NCI-H2227 (cell line): ENCODE measurements around the gene DEFB118.
"Not testable (repeated sequence)": the region's sequence is repeated elsewhere in the genome, so short reads cannot be mapped to it uniquely, and the experiment has no call there.

Experiments
- DNase-seq: peaks from one replicate; lab custom pipeline; 2025; ENCODE audit not compliant: unreplicated experiment; lab: John Stamatoyannopoulos, UW

DEFB118 gene

GRCh38 chr20:31368301-31368700, at the start of gene DEFB118:
Gene DEFB118, plus strand, starts transcription at chr20:31368601. Its CDS starts 50 bp downstream, at chr20:31368651.
- DNase-seq, result no peak

- no peak for DNase-seq
Observed at GRCh38 chr20:31322504-31322903, 45.9 kb upstream of the DEFB118 start.

- DNase-seq, result no peak
Observed at GRCh38 chr20:31330893-31331292, 37.5 kb upstream of the DEFB118 start.

GRCh38 chr20:31341470-31341869, 26.9 kb upstream of the DEFB118 start:
- DNase-seq, result no peak

GRCh38 chr20:31355981-31356380, 12.4 kb upstream of the DEFB118 start:
- no peak for DNase-seq

- no peak for DNase-seq
Observed at GRCh38 chr20:31363295-31363694, 5.1 kb upstream of the DEFB118 start.

- not testable (repeated sequence) for DNase-seq
Observed at GRCh38 chr20:31364272-31364671, 4.1 kb upstream of the DEFB118 start.

GRCh38 chr20:31374346-31374745, 5.9 kb downstream of the DEFB118 start:
- DNase-seq, result no peak

- DNase-seq, result no peak
Observed at GRCh38 chr20:31390490-31390889, 22.1 kb downstream of the DEFB118 start, which contains the start of gene DEFB119. Gene DEFB119, minus strand, starts transcription at chr20:31390590. Its CDS starts 107 bp downstream, at chr20:31390483.

GRCh38 chr20:31392836-31393235, 24.4 kb downstream of the DEFB118 start:
- no peak for DNase-seq

- DNase-seq, result no peak
Observed at GRCh38 chr20:31394900-31395299, 26.5 kb downstream of the DEFB118 start.

GRCh38 chr20:31403886-31404285, 35.5 kb downstream of the DEFB118 start:
- DNase-seq, result no peak

GRCh38 chr20:31406115-31406514, 37.7 kb downstream of the DEFB118 start, which contains the start of gene DEFB121:
Gene DEFB121, minus strand, starts transcription at chr20:31406215. Its CDS starts 63 bp downstream, at chr20:31406152.
- DNase-seq, result no peak

GRCh38 chr20:31410011-31410410, 41.6 kb downstream of the DEFB118 start:
- DNase-seq, result no peak

- DNase-seq, result no peak
Observed at GRCh38 chr20:31414381-31414780, 46.0 kb downstream of the DEFB118 start.

GRCh38 chr20:31415653-31416052, 47.3 kb downstream of the DEFB118 start:
- DNase-seq, result no peak

GRCh38 chr20:31418307-31418706, 49.9 kb downstream of the DEFB118 start:
- DNase-seq, result no peak
